HG03457 (cell line): ENCODE results near the gene RNF19B.

Experiments
- ATAC-seq: cut with Tn5 transposase; IDR thresholded peaks from one replicate; pipeline ENCODE4 v1.9.1; 2021; ENCODE audit warnings: moderate number of reproducible peaks; ENCODE audit not compliant: unreplicated experiment

The RNF19B gene

DNA sequence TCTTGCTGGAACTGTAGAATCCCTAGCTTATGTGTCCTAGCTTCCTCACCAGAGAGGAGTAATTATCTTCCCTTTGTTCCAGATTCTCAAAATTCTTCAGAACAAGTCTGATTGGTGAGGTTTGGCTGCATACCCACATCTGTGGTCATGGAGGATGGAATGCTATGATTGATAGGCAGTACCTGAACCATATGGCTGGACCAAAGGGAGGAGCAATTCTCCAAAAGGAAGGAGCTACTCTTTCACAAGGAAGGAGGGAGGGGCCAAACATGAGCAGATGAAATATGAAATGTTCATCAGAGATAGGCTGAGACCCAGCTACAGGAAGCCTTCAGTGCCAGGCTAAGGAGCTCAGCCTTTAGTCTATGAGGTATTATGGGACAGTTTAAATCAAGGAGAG lies 5.0 kb upstream of the RNF19B start:
- ATAC-seq, result no peak

DNA sequence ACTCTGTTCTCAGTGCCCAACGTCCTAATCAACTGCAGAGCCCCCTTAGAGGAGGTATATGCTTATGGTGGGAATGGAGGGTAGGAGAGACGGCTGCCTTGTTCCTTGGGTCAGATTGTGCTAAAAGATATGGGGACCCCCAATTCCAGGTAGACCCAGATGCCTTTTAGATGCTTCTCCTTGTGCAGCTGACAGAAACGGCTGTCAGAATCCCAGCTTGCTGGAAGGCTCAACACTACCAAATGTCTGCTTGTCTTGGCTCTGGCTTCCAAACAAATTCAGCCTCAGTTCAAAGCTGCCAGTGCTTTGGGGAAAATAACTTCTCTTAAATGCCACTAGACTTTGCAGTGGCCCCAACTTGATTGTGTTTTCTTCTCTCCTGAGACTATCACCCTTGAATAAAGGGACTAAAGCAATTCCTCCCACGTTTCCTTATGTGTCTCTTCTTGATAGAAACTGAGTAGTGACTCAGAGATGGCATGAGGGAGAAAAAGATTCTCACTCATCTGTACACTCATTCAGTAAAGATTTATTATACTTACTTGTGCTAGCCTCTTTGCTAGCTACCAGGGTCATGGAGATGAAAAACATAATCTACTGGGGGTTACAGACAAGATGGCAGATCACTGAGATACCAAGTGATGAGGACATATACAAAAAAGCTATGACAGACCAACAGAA lies 3.4 kb upstream of the RNF19B start:
- ATAC-seq, result no peak

DNA sequence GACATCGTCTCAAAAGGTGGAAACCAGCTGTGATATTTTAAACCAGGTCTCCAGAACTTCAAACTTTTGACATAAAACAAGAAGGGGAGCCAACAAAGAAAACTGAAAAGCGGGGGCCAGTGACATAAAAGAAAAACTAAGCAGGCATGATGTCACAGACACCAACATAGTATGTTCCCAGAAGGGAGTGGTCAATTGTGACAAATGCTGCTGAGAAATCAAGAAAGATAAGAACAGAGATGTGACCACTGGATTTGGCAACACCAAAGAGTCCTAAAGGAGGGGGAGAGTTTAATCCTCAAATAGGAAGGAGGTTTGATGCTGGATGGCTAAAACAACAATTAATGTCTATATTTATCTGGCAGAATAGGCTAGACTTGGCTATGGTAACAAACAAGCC lies 2.3 kb upstream of the RNF19B start:
- no peak for ATAC-seq

DNA sequence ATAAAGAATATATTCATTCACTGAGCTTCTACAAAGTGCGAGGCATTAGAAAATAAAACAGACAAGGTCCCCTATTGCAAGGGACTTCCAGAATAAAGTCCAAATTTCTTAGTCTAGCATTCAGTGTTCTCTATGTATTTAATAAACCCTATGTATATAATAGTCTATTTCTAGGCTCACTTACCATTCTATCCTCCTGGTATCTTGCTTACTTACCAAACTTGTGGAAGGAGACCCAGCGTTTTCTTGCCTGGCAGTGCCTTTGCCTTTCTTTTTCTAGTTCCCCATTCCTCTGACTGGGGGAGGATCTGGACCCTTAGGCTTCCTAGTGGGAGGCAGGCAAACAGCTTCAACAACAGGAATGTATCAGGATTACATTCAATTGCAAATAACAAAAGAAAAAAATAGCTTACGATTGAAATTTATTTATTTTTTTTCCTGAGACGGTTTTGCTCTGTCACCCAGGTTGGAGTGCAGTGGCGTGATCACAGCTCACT lies 690 bp upstream of the RNF19B start:
- ATAC-seq, result no peak

DNA sequence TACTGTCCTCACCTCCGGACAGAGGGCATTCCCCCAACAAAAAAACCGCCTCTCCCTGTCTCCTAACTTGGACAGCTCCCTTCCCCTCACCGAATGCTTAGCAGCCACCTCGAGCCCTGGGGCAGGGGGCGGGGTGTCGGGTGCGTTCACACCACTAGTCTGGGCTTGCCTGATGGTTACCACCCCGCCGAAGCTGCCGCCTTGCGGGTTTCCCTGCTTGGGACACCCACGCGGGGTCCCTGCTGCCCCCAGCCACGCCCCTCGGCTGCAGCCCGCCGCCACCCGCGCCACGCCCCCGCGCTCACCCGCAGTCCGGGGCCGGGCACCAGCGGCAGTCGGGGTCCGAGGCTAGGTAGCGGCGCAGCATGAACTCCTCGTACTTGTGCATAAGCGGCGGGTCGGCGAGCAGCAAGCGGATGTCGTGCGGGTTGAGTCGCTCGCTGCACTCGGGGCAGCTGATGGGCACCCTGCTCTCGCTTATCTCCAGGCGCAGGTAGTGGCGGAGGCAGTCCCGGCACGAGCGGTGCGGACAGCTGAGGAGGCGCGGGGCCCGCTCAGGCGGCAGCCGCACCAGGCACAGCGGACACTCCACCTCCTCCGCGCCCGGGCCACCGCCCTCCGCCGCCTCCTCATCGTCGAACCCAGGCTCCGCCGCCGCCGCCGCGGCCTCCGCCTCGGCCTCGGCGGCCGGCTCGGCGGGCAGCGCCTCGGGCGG lies 706 bp downstream of the RNF19B start:
- no peak for ATAC-seq

DNA sequence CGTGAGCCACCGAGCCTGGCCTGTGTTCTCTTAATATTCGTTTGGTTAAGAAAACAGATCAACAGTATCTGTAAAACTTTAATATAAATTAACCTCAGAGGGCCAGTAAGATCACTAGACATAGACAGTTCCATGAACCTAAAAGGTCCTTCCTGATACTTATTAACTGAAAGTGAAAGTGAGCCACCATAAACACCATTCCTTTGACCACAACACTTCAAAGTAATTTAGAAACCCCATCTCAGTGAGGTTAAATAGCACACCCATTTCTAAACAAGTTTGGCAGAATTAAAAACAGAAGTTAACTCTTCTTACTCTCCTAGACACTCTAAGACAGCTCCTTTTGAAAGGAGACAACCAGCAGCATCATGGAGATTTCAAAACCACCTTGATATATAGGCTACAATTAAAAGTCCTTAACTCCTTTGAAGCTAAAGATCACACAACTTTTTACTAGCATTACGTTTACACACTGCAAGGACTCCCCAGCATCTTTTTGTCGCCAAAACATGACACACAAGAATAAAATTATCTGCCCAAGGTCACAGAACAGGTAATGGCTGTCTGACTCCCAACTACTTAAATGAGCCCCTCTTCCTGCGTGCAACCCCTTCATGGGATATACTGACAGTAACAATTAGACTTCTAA lies 2.2 kb downstream of the RNF19B start:
- no peak for ATAC-seq

DNA sequence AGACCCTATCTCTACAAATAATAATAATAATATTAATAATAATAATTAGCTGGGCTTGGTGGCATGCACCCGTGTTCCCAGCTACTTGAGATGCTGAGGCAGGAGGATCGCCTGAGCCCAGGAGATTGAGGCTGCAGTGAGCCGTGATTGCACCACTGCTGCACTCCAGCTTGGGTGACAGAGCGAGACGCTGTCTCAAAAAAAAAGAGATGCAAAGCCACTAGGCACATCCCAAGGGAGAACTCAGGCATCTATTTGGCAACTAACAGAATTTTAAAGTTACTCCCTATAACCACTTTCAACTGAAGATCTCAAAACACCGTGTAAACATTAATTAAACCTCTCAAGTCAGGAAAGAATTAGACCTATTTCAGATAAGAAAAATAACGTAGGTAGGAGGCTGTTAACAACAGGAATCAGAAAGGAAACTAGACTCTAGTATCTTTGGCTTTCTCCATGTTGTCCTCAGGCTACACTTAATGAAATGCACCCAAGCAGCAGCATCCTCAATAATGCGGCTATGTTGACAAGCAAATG lies 3.7 kb downstream of the RNF19B start:
- ATAC-seq, result no peak

DNA sequence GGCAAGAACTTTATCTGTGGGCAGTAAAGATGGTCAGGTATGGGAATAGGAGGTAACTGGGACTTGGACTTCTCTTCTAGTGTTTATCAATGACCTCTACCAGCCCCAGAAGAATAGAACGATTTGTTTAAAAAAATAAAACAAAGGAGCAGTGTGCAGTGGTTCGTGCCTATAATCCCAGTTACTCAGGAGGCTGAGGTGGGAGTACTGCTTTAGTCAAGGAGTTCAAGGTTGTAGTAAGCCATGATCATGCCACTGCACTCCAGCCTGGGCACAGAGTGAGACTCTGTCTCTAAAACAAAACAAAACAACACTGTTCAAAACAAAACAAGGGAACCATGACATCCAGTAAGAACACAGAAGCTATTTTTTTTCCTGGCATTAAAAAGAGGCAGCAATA lies 4.3 kb downstream of the RNF19B start:
- no peak for ATAC-seq

DNA sequence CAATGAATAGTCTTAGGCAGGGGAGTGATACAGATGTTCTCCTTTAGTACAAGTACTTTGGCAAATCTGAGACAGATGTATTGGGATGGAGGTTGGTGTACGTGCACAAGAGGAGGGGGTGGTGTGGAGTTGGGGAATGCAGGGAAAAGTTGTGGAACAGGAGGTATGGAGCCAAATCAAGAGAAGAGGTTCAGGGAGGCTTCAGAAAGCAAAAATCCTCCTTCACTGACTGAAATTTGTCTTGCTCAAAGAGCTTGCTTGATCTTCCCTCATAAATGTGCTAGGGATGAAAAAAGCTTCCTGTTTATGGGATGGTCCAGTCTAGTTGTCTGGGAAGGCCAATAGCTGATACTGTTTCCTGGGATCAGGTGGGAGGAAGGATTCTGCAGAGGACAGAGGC lies 5.8 kb downstream of the RNF19B start:
- ATAC-seq, result no peak

DNA sequence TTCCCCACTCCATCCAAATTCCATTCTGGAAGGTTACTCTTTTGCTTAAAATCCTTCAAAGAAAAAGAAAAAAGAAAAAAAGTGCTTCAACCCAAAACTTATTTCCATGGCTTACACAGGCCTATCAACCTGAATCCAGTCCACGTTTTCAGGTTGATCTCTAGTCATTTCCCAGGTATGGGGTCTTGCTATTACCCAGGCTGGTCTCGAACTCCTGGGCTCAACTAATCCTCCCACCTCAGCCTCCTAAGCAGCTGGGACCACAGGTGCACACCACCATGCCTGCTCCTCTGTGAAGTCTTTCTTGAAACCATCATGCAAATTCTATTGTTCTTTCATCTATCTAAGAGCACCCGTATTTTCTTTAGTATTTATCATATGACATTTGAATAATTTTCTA lies 7.6 kb downstream of the RNF19B start:
- no peak for ATAC-seq

DNA sequence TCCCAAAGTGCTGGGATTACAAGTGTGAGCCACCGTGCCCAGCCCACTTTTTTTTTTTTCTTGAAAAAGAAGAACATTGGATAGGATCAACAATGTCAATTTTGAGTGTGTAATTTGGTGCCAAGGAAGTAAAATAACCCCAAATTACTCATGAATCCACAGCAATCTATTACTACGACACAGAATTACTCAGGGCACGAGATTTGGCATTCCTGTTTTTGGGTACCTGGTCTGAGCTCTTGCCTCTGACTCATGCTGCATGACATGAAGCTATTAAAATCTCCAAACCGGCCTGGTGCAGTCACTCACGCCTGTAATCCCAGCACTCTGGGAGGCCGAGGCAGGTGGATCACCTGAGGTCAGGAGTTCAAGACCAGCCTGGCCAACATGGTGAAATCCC lies 10.4 kb downstream of the RNF19B start:
- no peak for ATAC-seq

DNA sequence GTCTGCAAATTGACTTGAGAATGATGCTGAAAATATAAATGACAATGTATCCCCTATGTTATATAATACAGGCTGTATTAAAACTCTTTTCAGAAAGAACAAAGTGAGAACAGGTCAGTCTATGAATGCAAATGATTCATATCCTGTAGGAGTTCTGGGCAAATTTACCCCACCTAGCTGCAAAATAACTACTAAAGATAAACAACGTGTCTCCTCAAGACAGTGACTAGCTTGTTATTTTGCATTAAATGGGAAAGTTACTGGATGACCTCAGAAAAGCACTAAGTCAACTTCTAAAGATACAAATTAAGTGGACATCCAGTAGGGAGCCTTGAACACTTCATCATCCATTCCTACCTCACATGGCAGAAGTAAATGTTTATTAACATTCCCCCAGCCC lies 11.1 kb downstream of the RNF19B start:
- no peak for ATAC-seq

DNA sequence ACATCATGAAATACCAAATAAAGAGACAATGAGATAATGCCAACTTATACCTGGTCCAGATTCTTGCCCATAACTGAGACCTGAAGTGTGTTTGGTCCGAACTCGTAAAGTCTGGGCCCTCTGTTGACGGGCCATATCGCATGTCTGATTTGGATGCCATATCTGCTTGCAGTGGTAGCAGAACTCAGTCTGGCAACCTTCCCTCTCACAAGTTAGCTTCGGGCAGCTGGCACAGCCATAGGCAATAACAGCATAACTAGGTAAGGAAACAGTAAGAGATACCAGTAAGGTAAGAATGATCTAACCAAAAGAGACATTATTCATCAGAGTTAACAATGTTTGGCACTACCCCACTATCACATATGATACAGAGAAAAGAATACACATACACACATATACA lies 15.1 kb downstream of the RNF19B start:
- no peak for ATAC-seq

DNA sequence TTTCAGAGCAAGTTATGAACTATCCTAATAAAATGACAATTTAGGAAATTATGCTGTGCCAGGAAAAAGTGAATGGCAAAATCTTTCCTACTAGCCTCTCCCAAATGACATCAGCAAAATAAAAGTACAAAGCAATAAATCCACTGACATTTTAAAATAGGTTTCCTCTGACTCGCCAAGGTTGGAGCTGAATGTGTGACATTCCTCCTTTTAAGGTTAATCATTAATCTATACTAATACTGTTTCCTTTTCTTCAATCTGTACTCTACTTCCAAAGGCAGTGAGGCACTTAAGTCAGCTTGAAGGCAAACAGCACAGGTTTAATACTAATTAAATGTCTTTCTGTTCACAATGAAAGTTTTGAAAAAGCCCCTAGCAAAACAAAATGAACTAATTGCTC lies 15.7 kb downstream of the RNF19B start:
- no peak for ATAC-seq

DNA sequence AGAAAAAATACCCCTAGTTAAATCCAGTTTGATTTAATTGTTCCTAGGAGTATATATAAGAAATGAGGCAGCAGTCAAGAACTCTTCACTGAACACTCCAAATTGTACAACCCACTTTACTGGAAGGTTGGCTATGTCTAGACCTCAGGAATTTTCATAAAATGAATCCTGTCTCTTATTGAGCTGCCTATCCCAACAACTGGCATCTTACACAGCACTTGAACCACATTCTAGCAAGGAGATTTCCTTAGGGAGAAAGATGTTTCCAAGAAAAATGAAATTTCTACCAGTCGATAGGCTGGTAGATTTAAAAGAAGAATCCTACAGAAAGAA lies 16.3 kb downstream of the RNF19B start:
- ATAC-seq, result no peak

DNA sequence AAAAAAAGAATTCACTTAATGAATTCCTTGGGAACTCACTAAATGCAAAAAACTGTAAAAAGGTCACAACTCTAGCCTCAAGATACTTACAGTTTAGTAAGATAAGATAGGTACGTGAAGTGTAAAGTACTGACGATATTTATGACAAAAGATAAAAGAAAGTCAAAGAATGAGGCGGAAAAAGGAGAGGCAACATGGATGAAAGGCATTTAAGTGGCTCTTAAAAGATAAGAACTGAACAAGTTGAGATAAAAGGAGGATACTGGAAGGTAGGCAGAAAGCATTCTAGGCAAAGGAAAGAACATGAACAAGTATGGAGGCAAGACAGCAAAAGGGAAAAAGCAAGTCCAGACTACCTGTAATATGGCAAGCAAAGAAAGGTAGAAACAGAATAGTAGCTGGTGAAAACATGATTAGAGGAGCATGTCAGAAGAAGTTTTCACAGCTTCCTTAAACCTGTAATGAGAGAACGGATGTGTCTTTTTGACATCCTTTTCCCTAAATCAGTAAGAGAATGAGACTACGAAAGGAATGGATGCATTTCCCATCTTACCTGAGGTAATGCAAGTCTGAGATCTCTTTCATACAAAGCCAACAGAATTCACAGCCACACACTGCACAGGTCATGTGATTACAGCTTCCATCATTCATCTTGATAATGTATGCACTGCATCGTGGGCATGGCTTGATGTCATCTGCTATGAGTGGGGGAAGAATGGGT lies 16.8 kb downstream of the RNF19B start:
- ATAC-seq, result no peak

DNA sequence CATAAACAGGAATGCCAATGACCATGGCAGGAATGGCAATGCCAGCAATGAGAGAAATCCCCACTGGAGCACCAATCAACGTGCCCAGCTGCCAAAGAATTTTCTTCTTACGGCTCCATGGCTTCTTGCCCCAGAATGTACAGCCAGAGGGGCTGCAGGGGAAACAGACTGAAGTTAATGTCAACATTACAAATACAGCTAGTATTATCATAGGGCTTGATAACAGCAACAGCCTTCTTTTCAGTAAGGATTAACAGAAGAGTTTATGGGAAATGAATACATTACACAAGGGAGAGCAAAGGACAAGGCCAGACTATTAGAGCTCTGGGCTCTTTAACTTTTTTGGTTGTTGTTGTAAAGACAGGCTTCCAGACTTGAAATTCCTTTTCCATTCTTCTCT lies 18.2 kb downstream of the RNF19B start:
- no peak for ATAC-seq

DNA sequence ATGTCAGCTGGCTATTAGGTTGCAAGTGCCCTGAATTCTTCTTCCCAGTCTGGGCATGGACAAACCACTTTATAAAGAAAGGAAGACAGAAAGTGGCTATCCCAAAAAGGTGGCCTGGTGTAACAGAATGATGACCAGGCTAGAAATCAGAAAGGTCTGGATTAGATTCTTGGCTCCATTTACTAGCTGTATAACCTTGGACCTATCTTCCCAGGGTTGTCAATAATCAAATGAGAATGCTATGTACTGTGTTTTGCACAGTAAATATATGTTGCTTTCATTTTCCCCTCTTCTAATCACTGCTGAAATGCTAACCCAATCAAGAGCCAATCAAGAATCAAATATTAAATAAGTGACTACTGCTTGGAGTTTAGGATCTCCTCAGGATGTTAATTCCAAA lies 20.4 kb downstream of the RNF19B start:
- no peak for ATAC-seq

DNA sequence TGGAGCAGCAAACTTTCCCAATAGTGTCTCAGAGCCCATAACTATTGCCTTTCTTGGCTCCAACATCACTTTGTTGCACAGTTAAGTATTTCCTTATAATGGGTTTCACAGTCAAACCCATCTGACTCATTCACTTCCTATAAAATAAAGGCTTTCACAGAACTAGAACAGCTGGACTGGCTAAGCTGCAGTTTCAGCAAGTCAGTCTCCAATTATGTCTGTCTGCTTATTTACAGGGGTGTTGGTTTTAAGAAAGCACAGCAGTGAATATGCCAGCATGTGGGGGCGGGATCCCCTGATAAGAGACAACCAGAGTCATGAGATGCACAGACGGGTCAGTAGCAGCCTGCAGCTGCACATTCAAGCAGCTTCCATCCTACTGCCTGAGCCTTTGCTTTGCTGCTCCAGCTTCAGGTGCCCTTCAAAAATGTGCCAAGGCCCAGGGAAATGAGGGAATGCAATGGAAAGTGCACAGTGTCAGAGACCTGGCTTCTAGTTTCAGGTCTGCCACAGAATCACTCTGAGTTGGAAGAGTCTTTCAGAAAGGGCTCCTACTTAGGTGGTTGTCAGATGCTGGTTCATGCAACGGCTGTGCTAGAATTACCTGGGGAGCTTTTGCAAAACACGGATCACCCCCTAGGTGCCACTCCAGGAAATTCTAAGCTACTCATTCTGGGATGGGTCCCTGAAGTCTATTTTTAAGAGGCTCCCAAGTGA lies 24.8 kb downstream of the RNF19B start:
- ATAC-seq, result no peak

DNA sequence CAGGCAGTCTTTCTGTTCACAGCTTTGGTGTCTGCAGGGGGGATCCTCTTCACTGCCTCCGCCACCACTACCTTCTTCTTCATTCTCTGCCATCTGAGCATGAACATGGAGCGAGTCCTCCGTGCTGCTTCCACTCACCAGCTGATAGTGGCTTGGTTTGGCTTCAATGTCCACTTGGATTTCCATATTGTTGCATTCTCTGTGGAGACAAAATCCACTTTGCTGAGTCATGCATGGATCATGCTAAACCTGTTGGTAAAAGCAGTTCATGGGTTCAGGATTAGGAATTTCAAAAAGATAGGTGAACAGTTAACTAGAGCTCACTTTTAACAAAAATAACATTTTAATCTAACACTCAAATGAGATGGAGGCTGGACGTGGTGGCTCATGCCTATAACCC lies 27.5 kb downstream of the RNF19B start:
- no peak for ATAC-seq

DNA sequence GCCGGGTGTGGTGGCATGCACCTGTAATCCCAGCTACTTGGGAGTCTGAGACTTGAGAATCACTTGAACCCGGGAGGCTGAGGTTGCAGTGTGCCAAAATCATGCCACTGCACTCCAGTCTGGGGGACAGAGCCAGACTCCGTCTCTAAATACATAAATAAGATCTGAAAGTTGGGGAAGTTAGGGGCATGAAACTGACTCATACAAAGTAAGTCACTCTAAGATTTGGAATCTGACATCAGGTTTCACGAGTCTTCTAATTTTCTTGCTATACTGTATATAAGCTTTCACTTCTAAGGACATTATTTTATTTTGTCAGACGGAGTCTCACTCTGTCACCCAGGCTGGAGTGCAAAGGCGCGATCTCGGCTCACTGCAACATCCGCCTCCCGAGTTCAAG lies 30.1 kb downstream of the RNF19B start:
- ATAC-seq, result no peak
